ENCODE data around the gene FIGNL1. TPM values are rescaled to one million over a fixed set of nuclear protein-coding genes. Genes with fewer than 3 reads are reported as not detected.

FIGNL1 gene
- total RNA-seq, 1 experiment from 2014 or later = 25.7 TPM

- Histone ChIP-seq H3K4me2 (no peak overlapping the region), H3K79me2 (ENCODE audit: low read depth) (no peaks in the 10 kb centered on the region), H3K9me3 (ENCODE audit: insufficient read depth, low read depth) (no peaks in the 10 kb centered on the region), H3F3A (ENCODE audit: insufficient read depth, low read depth) (peaks cover 6% of the 10 kb centered on the region; the same call in 1 of the 2 replicates), H3K4me1 (replicated peaks; ENCODE audit: insufficient read depth) (peaks cover 7% of the 10 kb centered on the region), H3K4me3 (no peak overlapping the region), H4K20me1 (ENCODE audit: insufficient read depth) (no peaks in the 10 kb centered on the region), H3K27me3 (ENCODE audit: insufficient read depth, low read depth) (peaks cover 5% of the 10 kb centered on the region; the same call in 1 of the 2 replicates), H3K36me3 (ENCODE audit: low read depth) (no peaks in the 10 kb centered on the region), H3K9me2 (ENCODE audit: insufficient read depth) (no peaks in the 10 kb centered on the region; the same call in 1 of the 2 replicates), H2AFZ (no peak overlapping the region), H3K27ac (no peak overlapping the region)
- TF ChIP-seq CTCF (conservative IDR thresholded peaks at IDR 0.05) = no peak
- TF ChIP-seq EZH2 (IDR thresholded peaks at IDR 0.05; ENCODE audit: low read depth) = no peak
- DNase-seq = no peak
- no TSS peak for BruUV-seq (replicated peaks)
- ChIA-PET CTCF (no interaction called here), POLR2A (ENCODE audit: unreplicated experiment) (no interaction called here)
- intact Hi-C loops (cut with micrococcal nuclease; ENCODE audit: unreplicated experiment) = no loop called here
Observed at GRCh38 chr7:50431316-50431715, 18.8 kb downstream of the FIGNL1 start.

DNA sequence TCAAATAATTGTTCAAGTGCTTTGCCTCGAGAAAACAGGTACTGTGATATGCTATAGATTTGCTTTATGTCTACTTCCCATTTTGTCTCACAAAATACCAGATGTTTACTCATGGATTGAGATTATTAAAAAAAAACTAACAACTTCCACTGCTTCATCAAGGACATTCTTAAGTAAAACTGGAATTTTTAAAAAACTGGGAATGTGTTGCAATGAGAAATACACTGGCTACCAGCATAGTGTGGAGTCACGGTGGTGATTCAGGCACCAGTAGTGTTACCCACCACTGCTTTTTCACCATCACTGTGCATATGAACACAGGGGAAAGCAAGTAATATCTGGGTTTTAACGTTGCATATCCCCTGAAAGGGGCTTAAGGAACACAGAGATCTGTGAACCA, 21.2 kb downstream of the FIGNL1 start:
- Histone ChIP-seq H3F3A (ENCODE audit: insufficient read depth, low read depth) (no peaks in the 10 kb centered on the region), H3K4me3 (no peak overlapping the region), H3K79me2 (ENCODE audit: low read depth) (no peaks in the 10 kb centered on the region), H4K20me1 (ENCODE audit: insufficient read depth) (no peaks in the 10 kb centered on the region), H2AFZ (no peak overlapping the region), H3K27ac (no peak overlapping the region), H3K4me1 (replicated peaks; ENCODE audit: insufficient read depth) (no peaks in the 10 kb centered on the region), H3K27me3 (ENCODE audit: insufficient read depth, low read depth) (peaks cover 5% of the 10 kb centered on the region; the same call in 1 of the 2 replicates), H3K36me3 (ENCODE audit: low read depth) (no peaks in the 10 kb centered on the region), H3K9me3 (ENCODE audit: insufficient read depth, low read depth) (no peaks in the 10 kb centered on the region), H3K9me2 (ENCODE audit: insufficient read depth) (no peaks in the 10 kb centered on the region; the same call in 1 of the 2 replicates), H3K4me2 (no peak overlapping the region)
- intact Hi-C loops (cut with micrococcal nuclease; ENCODE audit: unreplicated experiment) = no loop called here
- BruUV-seq (replicated peaks) = no TSS peak
- no peak for DNase-seq
- ChIA-PET POLR2A (ENCODE audit: unreplicated experiment) (no interaction called here), CTCF (no interaction called here)
- no peak for TF ChIP-seq CTCF (conservative IDR thresholded peaks at IDR 0.05)
- TF ChIP-seq EZH2 (IDR thresholded peaks at IDR 0.05; ENCODE audit: low read depth) = no peak

DNA sequence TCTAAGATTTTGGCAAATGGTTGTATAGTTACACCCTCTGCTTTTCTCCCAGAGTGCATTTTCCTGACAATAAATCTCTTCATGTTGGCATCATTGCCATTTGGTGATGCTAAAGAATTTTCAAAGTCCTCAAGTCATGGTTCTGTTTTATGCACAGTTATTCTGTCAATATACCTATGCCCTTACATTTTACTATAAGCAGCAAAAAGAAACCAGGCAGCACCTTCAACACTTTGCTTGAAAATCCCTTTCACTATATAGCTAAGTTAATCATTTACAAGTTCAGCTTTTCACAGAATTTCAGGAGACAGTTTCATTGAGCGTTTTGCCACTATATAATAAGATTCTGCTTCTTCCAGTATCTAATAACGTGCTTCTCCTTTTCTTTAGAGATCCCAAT, 22.6 kb downstream of the FIGNL1 start:
- CTCF ChIA-PET = no interaction called here
- Histone ChIP-seq H3K27me3 (ENCODE audit: insufficient read depth, low read depth) (peaks cover 5% of the 10 kb centered on the region; the same call in 1 of the 2 replicates), H2AFZ (no peak overlapping the region), H3K9me3 (ENCODE audit: insufficient read depth, low read depth) (no peaks in the 10 kb centered on the region), H4K20me1 (ENCODE audit: insufficient read depth) (no peaks in the 10 kb centered on the region), H3K4me1 (replicated peaks; ENCODE audit: insufficient read depth) (no peaks in the 10 kb centered on the region), H3K27ac (no peak overlapping the region), H3K36me3 (ENCODE audit: low read depth) (no peaks in the 10 kb centered on the region), H3K4me2 (no peak overlapping the region), H3F3A (ENCODE audit: insufficient read depth, low read depth) (no peaks in the 10 kb centered on the region), H3K79me2 (ENCODE audit: low read depth) (no peaks in the 10 kb centered on the region), H3K9me2 (ENCODE audit: insufficient read depth) (no peaks in the 10 kb centered on the region), H3K4me3 (no peak overlapping the region)
- intact Hi-C loops (cut with micrococcal nuclease; ENCODE audit: unreplicated experiment) = no loop called here
- TF ChIP-seq CTCF (conservative IDR thresholded peaks at IDR 0.05) (no peak), EZH2 (IDR thresholded peaks at IDR 0.05; ENCODE audit: low read depth) (no peak)
- DNase-seq = no peak
- POLR2A ChIA-PET (ENCODE audit: unreplicated experiment) = no interaction called here
- BruUV-seq (replicated peaks) = no TSS peak

All from PC-9 (cell line).